ENCODE results near the gene KIAA0825. TPM values are rescaled to one million over a fixed set of nuclear protein-coding genes. Genes with fewer than 3 reads are reported as not detected.

The KIAA0825 gene
- total RNA-seq, 1 experiment from 2014 or later: 0.23 TPM

- DNase-seq (ENCODE audit: low spot score): no peak
These were observed 514.7 kb downstream of the KIAA0825 start for GRCh38 chr5:94103514-94104245.

Other genes with a start within 250 kb of the KIAA0825 start
- gene SLF1, start 65 bp upstream of the KIAA0825 start, total RNA-seq (2014; rRNA removed; shearing (Covaris generic)): 4.5 and 8.3 TPM in 2 replicates